CD4-positive, alpha-beta T cell treated with Interleukin-4 for 1 hour (primary cell): ENCODE results near the gene NR1D2.
"Not testable (repeated sequence)": the region's sequence is repeated elsewhere in the genome, so short reads cannot be mapped to it uniquely, and the experiment has no call there.

Experiments
- DNase-seq, 2 donors: peaks; one replicate each; pipeline ENCODE4 v3.0.0-alpha.2; 2020 to 2022

The NR1D2 gene

GRCh38 chr3:24012589-24013269, 67.6 kb downstream of the NR1D2 start:
- DNase-seq, result no peak

- DNase-seq, result no peak
Measured at GRCh38 chr3:24017305-24017704, 72.2 kb downstream of the NR1D2 start.

- DNase-seq, result no peak
Measured at GRCh38 chr3:24018784-24019570, 73.9 kb downstream of the NR1D2 start.

- no peak for DNase-seq
Measured at GRCh38 chr3:24019585-24019984, 74.5 kb downstream of the NR1D2 start.

GRCh38 chr3:24020036-24020691, 75.1 kb downstream of the NR1D2 start:
- no peak for DNase-seq

GRCh38 chr3:24023197-24023596, 78.1 kb downstream of the NR1D2 start:
- DNase-seq, result no peak

GRCh38 chr3:24025805-24026204, 80.7 kb downstream of the NR1D2 start:
- no peak for DNase-seq

- not testable (repeated sequence) for DNase-seq
Measured at GRCh38 chr3:24026665-24027064, 81.6 kb downstream of the NR1D2 start.

- no peak for DNase-seq
Measured at GRCh38 chr3:24027946-24028345, 82.9 kb downstream of the NR1D2 start.
